OCI-LY1 (cell line): ENCODE data around the gene DDR1.
A peak's percentile ranks its signal among the peaks of the same experiment; 100 is the strongest.
"Not testable (repeated sequence)": the region's sequence is repeated elsewhere in the genome, so short reads cannot be mapped to it uniquely, and the experiment has no call there.

Source experiments
- H2AFZ ChIP-seq: fragments of 200-600 bp; sonication (generic), shearing (Covaris generic); 2 replicates; pipeline ENCODE4 v1.6.0; 2014; ENCODE audit warnings: antibody characterized with exemption, mild to moderate bottlenecking, low read length
- H3F3A ChIP-seq: fragments of 200-600 bp; sonication (generic), shearing (Covaris generic); 2 replicates; pipeline ENCODE4 v1.6.0; 2014; ENCODE audit warnings: mild to moderate bottlenecking, antibody characterized with exemption, low read length, moderate library complexity; ENCODE audit not compliant: insufficient read depth
- H3K27ac ChIP-seq: fragments of 200-600 bp; sonication (generic); 2 replicates; pipeline ENCODE4 v1.5.1; 2014; ENCODE audit warnings: low read length, mixed run types, mild to moderate bottlenecking, low read depth; ENCODE audit not compliant: poor library complexity, severe bottlenecking
- H3K27me3 ChIP-seq: fragments of 200-600 bp; sonication (generic); 2 replicates; pipeline ENCODE4 v1.6.0; 2014; ENCODE audit warnings: antibody characterized with exemption, mild to moderate bottlenecking, low read length, moderate library complexity; ENCODE audit not compliant: insufficient read depth
- H3K36me3 ChIP-seq: fragments of 200-600 bp; sonication (generic); 2 replicates; pipeline ENCODE4 v1.6.1; 2014; ENCODE audit warnings: mild to moderate bottlenecking, antibody characterized with exemption, low read length, moderate library complexity, mixed read lengths; ENCODE audit not compliant: insufficient read depth
- H3K4me1 ChIP-seq: fragments of 200-600 bp; sonication (generic); 2 replicates; pipeline ENCODE4 v1.5.1; 2014; ENCODE audit warnings: mild to moderate bottlenecking, low read length, moderate library complexity; ENCODE audit not compliant: insufficient read depth, severe bottlenecking
- H3K4me2 ChIP-seq: fragments of 200-600 bp; sonication (generic), shearing (Covaris generic); 2 replicates; pipeline ENCODE4 v1.6.1; 2014; ENCODE audit warnings: low read length
- H3K4me3 ChIP-seq: fragments of 200-600 bp; sonication (generic); 2 replicates; pipeline ENCODE4 v1.5.1; 2014; ENCODE audit warnings: low read length, low read depth, mild to moderate bottlenecking, mixed read lengths; ENCODE audit not compliant: poor library complexity, severe bottlenecking
- H3K79me2 ChIP-seq: fragments of 200-600 bp; shearing (Covaris generic); 2 replicates; pipeline ENCODE4 v1.6.1; 2016; ENCODE audit warnings: mixed run types, low read length, mixed read lengths; ENCODE audit not compliant: insufficient read depth
- H3K9ac ChIP-seq: fragments of 200-600 bp; sonication (generic), shearing (Covaris generic); 2 replicates; pipeline ENCODE4 v1.6.1; 2014; ENCODE audit warnings: mild to moderate bottlenecking, low read length, mixed read lengths
- H3K9me2 ChIP-seq: fragments of 200-600 bp; sonication (generic), shearing (Covaris generic); 2 replicates; pipeline ENCODE4 v1.6.1; 2014; ENCODE audit warnings: low read depth, mild to moderate bottlenecking, low read length, mixed read lengths
- H3K9me3 ChIP-seq: fragments of 200-600 bp; shearing (Covaris generic); 2 replicates; pipeline ENCODE4 v1.6.1; 2014; ENCODE audit warnings: low read length, mixed read lengths
- H4K20me1 ChIP-seq: fragments of 200-600 bp; sonication (generic), shearing (Covaris generic); 2 replicates; pipeline ENCODE4 v1.6.0; 2016; ENCODE audit warnings: mild to moderate bottlenecking, low read length; ENCODE audit not compliant: insufficient read depth
- CTCF ChIP-seq: fragments of 200-600 bp; sonication (generic), shearing (Covaris generic); IDR thresholded peaks from 2 replicates; pipeline ENCODE4 v1.5.1; 2017; ENCODE audit warnings: mild to moderate bottlenecking, antibody characterized with exemption, low read length, moderate library complexity, mixed read lengths
- EZH2 ChIP-seq: fragments of 200-600 bp; sonication (generic), shearing (Covaris generic); IDR thresholded peaks from 2 replicates; pipeline ENCODE4 v1.8.0; 2017; ENCODE audit warnings: borderline replicate concordance, mixed run types, mild to moderate bottlenecking, antibody characterized with exemption, low read length, moderate library complexity, mixed read lengths

DDR1 gene

GRCh38 chr6:30907758-30908591 is 23.7 kb downstream of the DDR1 start, which contains the start of gene GTF2H4:
TSS of gene GTF2H4 (plus strand) at chr6:30908207.
- peaks cover under 1% of the 10 kb centered on the region; the same call in 1 of the 2 replicates for H3K36me3 ChIP-seq
- H3K4me2 ChIP-seq: peak within 1 kb of the TSS; percentile 78
- H3K27me3 ChIP-seq: no peaks in the 10 kb centered on the region
- peaks cover 10% of the 10 kb centered on the region for H3K4me1 ChIP-seq
- H3F3A ChIP-seq: no peaks in the 10 kb centered on the region; the same call in 1 of the 2 replicates
- H3K79me2 ChIP-seq: no peaks in the 10 kb centered on the region
- peak within 1 kb of the TSS; percentile 73 for H3K4me3 ChIP-seq
- no peaks in the 10 kb centered on the region for H3K9me2 ChIP-seq
- H2AFZ ChIP-seq: no peak within 1 kb of the TSS
- no peak for TF ChIP-seq CTCF
- TF ChIP-seq EZH2: no peak
- H3K27ac ChIP-seq: no peak within 1 kb of the TSS
- no peaks in the 10 kb centered on the region for H4K20me1 ChIP-seq
- H3K9ac ChIP-seq: peak within 1 kb of the TSS; percentile 82
- H3K9me3 ChIP-seq: no peaks in the 10 kb centered on the region

- Histone ChIP-seq H3K4me2 (peak overlapping the region; percentile 78), H3K9me2 (no peaks in the 10 kb centered on the region), H3K9ac (peak overlapping the region; percentile 82), H3F3A (no peaks in the 10 kb centered on the region), H3K79me2 (no peaks in the 10 kb centered on the region), H3K27ac (no peak overlapping the region), H4K20me1 (no peaks in the 10 kb centered on the region), H3K4me3 (peak overlapping the region; percentile 73), H3K27me3 (no peaks in the 10 kb centered on the region), H2AFZ (no peak overlapping the region), H3K9me3 (no peaks in the 10 kb centered on the region), H3K4me1 (peaks cover 15% of the 10 kb centered on the region), H3K36me3 (peaks cover 5% of the 10 kb centered on the region; the same call in 1 of the 2 replicates)
- TF ChIP-seq EZH2 (no peak), CTCF (no peak)
Observed at GRCh38 chr6:30908700-30909099, 24.4 kb downstream of the DDR1 start.

- H3K79me2 ChIP-seq, H3F3A ChIP-seq, H3K9me2 ChIP-seq, H3K27ac ChIP-seq, H3K4me2 ChIP-seq, H4K20me1 ChIP-seq, H3K9ac ChIP-seq, H3K4me3 ChIP-seq, H3K9me3 ChIP-seq, H3K36me3 ChIP-seq, H2AFZ ChIP-seq, H3K27me3 ChIP-seq: not testable (repeated sequence)
- H3K4me1 ChIP-seq: peaks cover 26% of the 10 kb centered on the region
Observed at GRCh38 chr6:30910473-30910872, 26.2 kb downstream of the DDR1 start.
